Testis (tissue), 5 donors: Measurements from ENCODE around the gene JPH2. TPM values are rescaled to one million over a fixed set of nuclear protein-coding genes. Genes with fewer than 3 reads are reported as not detected.
A peak's percentile ranks its signal among the peaks of the same experiment; 100 is the strongest.
"Not testable (repeated sequence)": the region's sequence is repeated elsewhere in the genome, so short reads cannot be mapped to it uniquely, and the experiment has no call there.

Source experiments
- DNase-seq: peaks from one replicate; pipeline ENCODE4 v3.0.0-alpha.2; 2019
- H3K27ac ChIP-seq, 2 donors: fragments of 200-600 bp; sonication (generic); one replicate each; pipeline ENCODE4 v1.5.1; 2019
- H3K27me3 ChIP-seq: fragments of 200-600 bp; sonication (generic); one replicate; pipeline ENCODE4 v1.5.1; 2019
- H3K36me3 ChIP-seq: fragments of 200-600 bp; sonication (generic); one replicate; pipeline ENCODE4 v1.5.1; 2017; ENCODE audit warnings: low read depth; ENCODE audit errors: missing control alignments
- H3K4me1 ChIP-seq: fragments of 200-600 bp; sonication (generic); one replicate; pipeline ENCODE4 v1.5.1; 2019
- H3K4me3 ChIP-seq, 2 donors: fragments of 200-600 bp; sonication (generic); one replicate each; pipeline ENCODE4 v1.5.1; 2017 to 2019
- H3K9me3 ChIP-seq: fragments of 200-600 bp; sonication (generic); one replicate; pipeline ENCODE4 v1.5.1; 2017
- CTCF ChIP-seq, 3 experiments: fragments of 450-650 bp in 2 of 3; fragments of 200-600 bp in 1 of 3; sonication (generic) in 1 of 3; IDR thresholded peaks; one replicate each; pipeline ENCODE4 v1.5.1; 2016 to 2019; ENCODE audit warnings: antibody characterized with exemption in 3 of 3, mild to moderate bottlenecking in 2 of 3, moderate library complexity in 1 of 3
- POLR2A ChIP-seq: fragments of 450-650 bp; IDR thresholded peaks from one replicate; pipeline ENCODE4 v1.6.1; 2017; ENCODE audit warnings: antibody characterized with exemption, mild to moderate bottlenecking, moderate library complexity
- WGBS, 2 donors: methylation state at CpG; one replicate each; pipeline ENCODE4 v1.1.5; 2018; 5-methylcytosine and 5-hydroxymethylcytosine counted together
- intact Hi-C: fragments of 100-400 bp; cut with DNase I; formaldehyde crosslinking; loops from one replicate; pipeline ENCODE4 v1.15.1; 2023; ENCODE audit warnings: low total_unique reads
- long read RNA-seq, 2 donors: transcript quantifications; one replicate each; lab custom pipeline, GENCODE V29; 2026
- polyA plus RNA-seq: library from polyadenylated mRNA; stranded (reverse); fragments of 350-450 nt; fragmentation: Illumina TruSeq; extraction: RNeasy Lipid Tissue Mini Kit (QIAGEN cat#74804); gene quantifications from one replicate; pipeline ENCODE4 v1.2.3, GENCODE V29; 2014; ENCODE audit warnings: low read depth, low replicate concordance; ENCODE audit not compliant: insufficient read depth
- total RNA-seq, 2 donors: library from RNA; depleted of rRNA; stranded (reverse); fragments of >200 nt; gene quantifications; one replicate each; pipeline ENCODE4 v1.2.3, GENCODE V29; 2016

JPH2 gene
- total RNA-seq (1 to 10 TPM; 1.9 to 3.2 TPM), polyA plus RNA-seq (3.7 TPM)
- long read RNA-seq, donor 1: 0 reads
- long read RNA-seq, donor 2: 0 reads

- intact Hi-C loops: no loop called here
- H3K9me3 ChIP-seq: no peaks in the 10 kb centered on the region
- H3K27me3 ChIP-seq: no peaks in the 10 kb centered on the region
- H3K4me1 ChIP-seq: peaks cover 8% of the 10 kb centered on the region
- no peak within 1 kb of the TSS for H3K27ac ChIP-seq
- H3K4me3 ChIP-seq: peak within 1 kb of the TSS; percentile 31 to 40
- DNase-seq: no peak
- TF ChIP-seq CTCF (IDR thresholded peaks at IDR 0.05) (no peak), POLR2A (no peak)
- 3 to 8% methylated on average over 2 to 24 of the region's 24 CpGs for WGBS, 2 donors
- no peaks in the 10 kb centered on the region for H3K36me3 ChIP-seq
These were observed at the start of gene JPH2 for GRCh38 chr20:44187054-44187771. JPH2 (minus strand) TSS chr20:44187188; CDS start chr20:44186705, 483 bp downstream.

GRCh38 chr20:44235702-44236101 lies 48.7 kb upstream of the JPH2 start:
- intact Hi-C loops: no loop called here

GRCh38 chr20:44234566-44235317 lies 47.8 kb upstream of the JPH2 start:
- intact Hi-C loops: no loop called here
- DNase-seq: no peak
- no peaks in the 10 kb centered on the region for H3K9me3 ChIP-seq
- H3K36me3 ChIP-seq: no peaks in the 10 kb centered on the region
- H3K27ac ChIP-seq: no peak overlapping the region
- no peaks in the 10 kb centered on the region for H3K27me3 ChIP-seq
- H3K4me1 ChIP-seq: no peaks in the 10 kb centered on the region
- no peak overlapping the region for H3K4me3 ChIP-seq
- 93 to 96% methylated on average over 14 of the region's 14 CpGs for WGBS, 2 donors
- TF ChIP-seq CTCF (IDR thresholded peaks at IDR 0.05) (no peak), POLR2A (no peak)

More at GRCh38 chr20:44235702-44236101, 48.7 kb upstream of the JPH2 start:
- 98 to 100% methylated on average over 2 of the region's 2 CpGs for WGBS, 2 donors
- Histone ChIP-seq H3K36me3 (no peaks in the 10 kb centered on the region), H3K27ac (no peak overlapping the region), H3K4me1 (no peaks in the 10 kb centered on the region), H3K4me3 (no peak overlapping the region), H3K27me3 (no peaks in the 10 kb centered on the region), H3K9me3 (no peaks in the 10 kb centered on the region)
- TF ChIP-seq CTCF (IDR thresholded peaks at IDR 0.05) (no peak), POLR2A (no peak)
- DNase-seq: no peak

GRCh38 chr20:44233436-44234016 lies 46.5 kb upstream of the JPH2 start:
- H3K27me3 ChIP-seq: no peaks in the 10 kb centered on the region
- no peak for DNase-seq
- no peak for TF ChIP-seq CTCF (IDR thresholded peaks at IDR 0.05)
- no peak for TF ChIP-seq POLR2A
- no peaks in the 10 kb centered on the region for H3K36me3 ChIP-seq
- intact Hi-C loops: no loop called here
- H3K27ac ChIP-seq: no peak overlapping the region
- no peak overlapping the region for H3K4me3 ChIP-seq
- no peaks in the 10 kb centered on the region for H3K4me1 ChIP-seq
- 83 to 91% methylated on average over 6 of the region's 6 CpGs for WGBS, 2 donors
- no peaks in the 10 kb centered on the region for H3K9me3 ChIP-seq

GRCh38 chr20:44232469-44232856 lies 45.5 kb upstream of the JPH2 start:
- DNase-seq, H3K4me1 ChIP-seq, intact Hi-C loops, H3K27ac ChIP-seq, H3K4me3 ChIP-seq, H3K36me3 ChIP-seq, H3K9me3 ChIP-seq, H3K27me3 ChIP-seq: not testable (repeated sequence)
- WGBS, 2 donors: 95% methylated on average over 4 of the region's 4 CpGs
